Endometrium (tissue), 2 donors: Measurements from ENCODE around the gene OIT3.

Experiments
- FAIRE-seq: peaks from 2 replicates; lab custom pipeline; 2012; peaks lifted over from hg19 to GRCh38; lab: Jason Lieb, UNC
- donor health status: control.
- donor health status: control.

OIT3 gene

DNA sequence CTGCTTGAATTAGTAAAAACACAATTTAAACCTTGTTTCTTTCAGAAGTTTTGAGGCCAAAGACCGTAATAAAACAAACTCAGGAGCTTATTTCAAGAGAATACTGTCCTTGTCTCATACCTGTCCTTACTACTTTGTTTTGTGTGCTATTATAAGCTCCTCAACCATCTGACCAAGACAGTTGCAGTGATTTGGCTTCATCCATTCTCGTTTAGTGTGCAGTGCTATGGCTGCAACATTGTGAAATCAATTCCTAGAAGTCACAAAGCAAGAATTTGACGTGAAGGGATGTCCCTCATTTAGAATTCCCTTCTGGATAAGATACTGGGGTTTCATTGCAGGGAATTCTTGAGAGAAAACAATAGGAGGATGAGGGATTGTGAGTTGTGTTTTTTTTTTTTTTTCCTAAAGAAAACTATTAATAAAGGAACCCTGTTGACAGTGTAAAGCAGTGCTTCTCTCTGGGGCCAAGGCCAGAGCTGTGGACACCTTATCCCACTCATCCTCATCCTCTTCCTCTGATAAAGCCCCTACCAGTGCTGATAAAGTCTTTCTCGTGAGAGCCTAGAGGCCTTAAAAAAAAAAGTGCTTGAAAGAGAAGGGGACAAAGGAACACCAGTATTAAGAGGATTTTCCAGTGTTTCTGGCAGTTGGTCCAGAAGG is at the start of gene OIT3:
TSS of gene OIT3 (plus strand) at position 604 of the 663 bp plus-strand sequence. CDS start 60 bp downstream, outside the sequence.
- FAIRE-seq, result no peak

DNA sequence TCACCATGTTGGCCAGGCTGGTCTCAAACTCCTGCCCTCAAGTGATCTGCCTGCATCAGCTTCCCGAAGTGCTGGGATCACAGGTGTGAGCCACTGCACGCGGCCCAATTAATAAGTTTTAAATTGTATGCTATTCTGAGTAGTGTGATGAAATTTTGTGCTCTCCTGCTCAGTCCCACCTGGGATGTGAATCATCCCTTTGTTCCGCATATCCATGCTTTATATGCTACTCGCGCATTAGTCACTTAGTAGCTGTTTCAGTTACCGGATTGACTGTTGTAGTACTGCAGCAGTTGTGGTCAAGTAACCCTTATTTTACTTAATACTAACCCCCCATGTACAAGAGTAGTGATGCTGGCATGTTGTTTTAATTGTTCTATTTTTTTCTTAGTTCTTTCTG is 47.3 kb upstream of the OIT3 start:
- no peak for FAIRE-seq

DNA sequence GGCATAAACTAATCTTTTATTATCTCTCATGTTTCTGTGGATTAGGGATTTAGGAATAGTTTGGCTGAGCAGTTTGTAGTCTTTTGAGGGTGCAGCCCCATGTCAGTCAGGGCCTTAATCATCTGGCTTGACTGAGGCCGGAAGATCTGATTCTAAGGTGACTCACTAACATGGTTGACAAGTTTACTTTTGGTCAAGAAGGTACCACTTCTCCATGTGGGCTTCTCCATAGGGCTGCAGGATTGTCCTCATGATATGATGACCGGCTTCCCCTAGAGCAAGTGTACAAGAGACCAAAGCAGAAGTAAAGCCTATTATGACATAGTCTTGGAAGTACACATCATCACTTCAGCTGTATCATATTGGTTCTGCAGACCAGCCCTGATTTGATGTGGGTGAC is 45.9 kb upstream of the OIT3 start:
- FAIRE-seq, result no peak

- FAIRE-seq, result no peak
Measured at GRCh38 chr10:72850861-72851260, 42.7 kb upstream of the OIT3 start.

- no peak for FAIRE-seq
Measured at GRCh38 chr10:72851509-72851908, 42.0 kb upstream of the OIT3 start.

DNA sequence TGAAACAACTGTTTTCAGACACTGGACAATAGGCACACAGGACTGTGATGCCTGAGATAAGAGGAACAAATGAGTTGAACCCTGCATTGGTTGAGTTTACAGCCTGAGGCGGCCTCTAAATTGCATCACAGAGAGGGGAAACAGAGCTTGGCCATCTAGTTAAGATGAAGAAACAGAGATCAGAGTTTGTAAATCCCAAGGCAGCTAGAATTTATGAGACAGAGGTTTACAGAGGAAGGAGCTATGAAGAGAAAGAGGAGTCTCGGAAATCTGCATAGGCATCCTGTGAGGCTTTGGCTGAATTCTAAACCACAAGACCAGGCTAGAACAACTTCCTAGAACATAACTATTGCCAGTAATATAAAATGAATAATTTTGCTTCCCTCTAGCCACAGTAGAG is 41.0 kb upstream of the OIT3 start:
- no peak for FAIRE-seq

- FAIRE-seq, result no peak
Measured at GRCh38 chr10:72855129-72855528, 38.4 kb upstream of the OIT3 start.

DNA sequence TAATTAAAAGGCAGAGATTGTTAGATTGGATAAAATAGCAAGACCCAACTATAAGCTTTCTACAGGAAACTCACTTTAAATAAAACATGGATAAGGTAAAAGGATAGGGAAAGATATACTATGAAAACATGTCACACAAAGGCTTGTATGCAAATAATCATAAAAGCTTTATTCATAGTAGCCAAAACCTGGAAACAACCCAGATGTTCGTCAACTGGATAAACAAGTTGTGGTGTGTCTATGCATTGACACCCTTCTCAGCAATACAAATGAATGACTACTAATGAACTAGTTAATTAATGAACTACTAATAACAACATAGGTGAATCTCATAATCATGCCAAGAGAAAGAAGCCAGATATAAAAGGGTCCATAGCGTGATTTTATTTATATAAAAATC is 37.7 kb upstream of the OIT3 start:
- FAIRE-seq, result no peak

DNA sequence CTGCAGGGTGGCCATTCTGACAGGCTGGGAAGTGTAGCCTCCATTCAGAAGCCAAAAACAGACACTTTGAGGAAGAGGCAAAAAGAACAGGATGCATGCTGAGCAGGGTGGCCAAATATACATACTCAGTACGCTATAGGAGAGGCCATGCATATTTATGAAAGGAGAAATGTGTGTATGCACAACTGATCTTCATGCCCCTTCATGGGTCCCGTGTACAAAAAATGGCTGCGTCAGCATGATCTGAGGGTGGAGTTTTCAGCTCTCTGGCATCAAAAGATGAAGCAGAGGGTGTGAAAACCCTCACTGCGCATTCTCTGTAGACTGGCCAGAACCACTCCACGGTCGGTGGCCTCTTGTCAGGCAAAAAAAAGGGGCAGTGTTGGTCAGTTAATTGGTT is 35.5 kb upstream of the OIT3 start:
- no peak for FAIRE-seq

- FAIRE-seq, result no peak
Measured at GRCh38 chr10:72862957-72863356, 30.6 kb upstream of the OIT3 start.

DNA sequence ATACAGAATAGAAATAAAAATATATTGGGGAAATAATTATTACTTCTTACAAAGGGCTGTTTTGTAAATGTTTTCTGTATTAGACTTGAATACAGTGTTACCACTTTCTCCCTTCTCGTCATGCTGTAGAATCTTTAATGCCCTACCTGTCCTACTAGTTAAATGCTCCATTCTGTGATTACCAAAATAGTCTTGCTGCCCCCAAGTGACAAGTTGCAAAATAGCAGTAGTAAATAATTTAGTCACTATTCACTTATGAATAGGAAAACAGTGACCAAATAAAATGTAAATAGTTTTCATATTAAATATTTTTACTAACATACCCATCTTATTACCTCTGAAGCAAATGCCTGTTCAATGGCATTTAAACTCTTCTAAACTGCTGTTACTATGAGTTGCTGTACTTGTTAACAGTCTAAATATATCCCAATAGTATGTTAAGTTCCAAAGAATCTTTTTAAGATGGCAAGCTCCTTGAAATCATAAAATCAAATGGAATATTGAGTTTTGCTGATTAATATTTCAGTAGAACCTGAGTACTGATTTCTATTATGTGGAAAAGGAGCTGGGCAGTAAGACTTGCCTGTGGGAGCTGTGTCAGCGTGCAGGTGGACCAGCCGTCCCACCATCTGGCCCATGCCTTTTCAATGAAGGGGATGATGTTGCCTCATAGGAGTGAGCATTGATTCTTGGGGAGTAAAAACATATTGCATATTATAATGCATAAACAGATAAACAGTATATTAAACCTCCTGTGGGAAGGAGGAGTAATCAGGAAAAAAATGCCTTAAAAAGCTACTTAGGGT is 18.1 kb upstream of the OIT3 start:
- peak; percentile 79 for FAIRE-seq

DNA sequence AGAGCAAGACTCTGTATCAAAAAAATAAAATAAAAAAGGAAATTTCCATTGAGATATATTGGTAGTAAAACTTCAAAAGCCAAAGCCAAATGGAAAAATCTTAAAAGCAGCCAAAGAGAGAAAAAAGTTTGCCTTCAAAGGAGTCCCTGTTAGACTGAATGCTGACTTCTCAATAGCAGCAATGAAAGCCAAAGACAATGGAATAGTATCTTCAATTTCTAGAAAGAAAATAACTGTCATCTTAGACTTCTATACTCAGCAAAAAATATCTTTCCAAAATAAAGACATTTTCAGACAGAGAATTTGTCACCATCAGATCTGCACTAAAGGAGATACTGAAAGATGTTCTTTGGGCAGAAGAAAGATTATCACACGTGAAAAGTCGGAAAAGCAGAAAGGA is 14.3 kb upstream of the OIT3 start:
- no peak for FAIRE-seq

GRCh38 chr10:72881291-72881690 is 12.2 kb upstream of the OIT3 start:
- FAIRE-seq, result no peak

DNA sequence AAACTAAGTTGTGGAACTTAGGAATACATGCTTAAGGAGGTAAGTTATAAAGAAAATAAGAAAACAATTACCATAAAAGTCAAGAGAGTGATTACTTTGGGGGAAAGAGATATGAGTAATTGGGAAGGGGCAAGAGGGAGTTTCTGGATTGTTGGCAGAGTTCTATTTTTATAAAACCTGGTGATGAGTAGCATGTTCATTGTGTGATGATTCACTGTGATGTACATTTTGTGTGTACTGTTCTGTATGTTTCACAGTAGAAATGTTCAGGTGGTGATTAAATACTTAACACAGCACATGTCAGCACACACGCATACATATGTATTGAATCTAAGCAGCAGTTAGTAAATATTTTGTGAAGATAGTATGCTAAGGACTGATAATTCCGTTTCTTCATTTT is 9.7 kb upstream of the OIT3 start:
- no peak for FAIRE-seq

DNA sequence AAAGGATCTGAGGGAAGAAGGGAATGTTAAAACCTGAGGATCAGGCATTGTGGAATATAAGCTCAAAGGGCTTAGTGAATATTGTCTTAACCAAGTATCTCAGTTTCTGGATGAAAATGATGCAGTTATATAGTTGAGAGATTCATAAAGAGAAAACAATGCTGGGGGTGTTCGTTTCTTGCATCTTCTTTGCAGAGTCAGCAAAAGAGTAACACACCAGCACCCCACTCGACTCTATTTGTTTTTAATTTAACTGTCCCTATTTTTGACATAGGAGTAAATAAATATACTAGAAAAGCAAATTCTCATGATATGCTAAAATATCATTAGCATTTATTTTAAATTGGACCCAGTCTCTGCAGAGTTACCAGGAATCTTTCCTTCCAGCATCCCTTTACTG is 7.6 kb upstream of the OIT3 start:
- no peak for FAIRE-seq

- FAIRE-seq, result no peak
Measured at GRCh38 chr10:72886621-72887020, 6.9 kb upstream of the OIT3 start.

GRCh38 chr10:72887043-72887442 is 6.5 kb upstream of the OIT3 start:
- FAIRE-seq, result no peak

- no peak for FAIRE-seq
Measured at GRCh38 chr10:72888151-72888638, 5.3 kb upstream of the OIT3 start.

DNA sequence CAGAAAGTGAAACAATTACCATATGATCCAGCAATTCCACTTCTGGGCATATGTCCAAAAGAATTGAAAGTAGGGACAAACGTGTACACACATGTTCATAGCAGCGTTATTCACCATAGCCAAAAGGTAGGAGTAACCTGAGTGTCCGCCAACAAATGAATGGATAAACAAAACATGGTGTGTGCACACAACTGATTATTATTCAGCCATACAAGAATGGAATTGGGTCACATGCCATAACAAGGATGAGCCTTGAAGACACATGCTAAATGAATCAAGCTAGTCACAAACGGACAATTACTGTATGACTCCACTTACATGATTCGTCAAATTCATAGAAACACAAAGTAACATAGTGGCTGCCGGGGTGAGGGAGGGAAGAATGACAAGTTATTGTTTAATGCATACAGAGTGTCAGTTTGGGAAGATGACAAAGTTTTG is 4.1 kb upstream of the OIT3 start:
- FAIRE-seq, result no peak

DNA sequence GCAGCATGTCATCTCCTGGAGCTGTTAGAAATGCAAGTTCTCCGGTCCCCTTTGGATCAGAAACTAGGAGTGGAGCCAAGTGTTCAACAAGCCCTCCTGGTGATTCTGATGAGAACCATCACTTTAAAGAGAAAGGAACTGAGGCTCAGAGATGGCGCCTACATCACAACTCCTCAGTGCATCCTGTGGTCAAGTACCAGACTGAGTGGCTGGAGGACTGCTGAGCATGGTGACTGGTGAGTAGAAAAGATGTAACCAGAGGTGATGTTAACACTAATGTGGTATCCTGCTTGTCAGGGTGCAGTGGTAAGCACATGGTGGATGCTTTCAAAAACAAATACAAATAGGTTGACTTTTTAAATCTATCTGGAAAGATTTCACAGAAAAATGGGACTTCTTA is 3.5 kb upstream of the OIT3 start:
- FAIRE-seq, result no peak

DNA sequence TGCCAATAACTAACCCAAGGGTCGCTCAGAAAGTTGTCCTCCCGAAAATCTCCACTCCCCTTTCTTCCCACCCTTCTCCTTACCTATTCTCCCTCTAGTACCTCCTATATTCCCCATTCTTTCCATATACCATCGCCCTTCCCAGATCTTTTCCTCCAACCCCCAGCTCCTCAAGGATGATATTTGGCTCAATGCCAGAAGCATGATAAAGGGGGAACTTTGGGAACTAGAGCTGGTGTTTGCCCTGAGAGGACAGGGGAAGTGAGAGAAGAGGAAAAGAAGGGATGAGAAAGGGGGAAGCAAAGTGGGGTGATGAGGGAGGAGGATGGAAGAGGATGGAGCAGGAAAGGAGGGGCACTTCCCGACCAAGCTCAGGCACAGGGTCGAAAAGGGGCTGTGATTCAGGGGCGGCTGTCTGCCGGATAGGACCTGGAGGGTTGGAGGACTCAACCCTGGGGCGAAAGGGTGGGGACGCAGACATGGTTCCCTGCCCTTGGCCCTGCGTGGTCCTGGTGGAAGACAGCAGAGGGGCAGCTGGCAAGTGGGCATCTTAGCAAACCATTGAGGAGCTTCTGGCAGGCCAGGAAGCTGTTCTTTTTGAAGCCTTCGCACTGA is 1.8 kb downstream of the OIT3 start:
- no peak for FAIRE-seq

GRCh38 chr10:72898616-72899015 is 5.1 kb downstream of the OIT3 start:
- no peak for FAIRE-seq

DNA sequence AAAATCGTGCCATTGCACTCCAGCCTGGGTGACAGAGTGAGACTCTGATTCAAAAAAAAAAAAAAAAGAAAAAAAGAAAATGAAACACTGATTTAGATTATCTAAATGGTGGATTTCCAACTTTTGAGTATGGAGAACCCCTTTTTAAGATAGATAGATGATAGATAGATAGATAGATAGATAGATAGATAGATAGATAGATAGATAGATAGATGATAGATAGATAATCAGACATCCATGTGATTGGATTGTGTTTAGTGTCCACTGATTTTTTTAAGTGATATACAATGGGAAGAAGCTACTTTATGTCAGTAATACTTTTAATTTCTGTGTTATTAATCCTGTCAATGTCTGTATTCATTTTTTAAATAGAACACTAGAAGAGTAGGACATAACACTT is 6.0 kb downstream of the OIT3 start:
- no peak for FAIRE-seq
